K562 (cell line): Measurements from ENCODE around the gene P4HB. TPM values are rescaled to one million over a fixed set of nuclear protein-coding genes. Genes with fewer than 3 reads are reported as not detected.
A peak's percentile ranks its signal among the peaks of the same experiment; 100 is the strongest.

ENCODE experiments used
- ATAC-seq: fragments of 200-7000 bp; cut with Tn5 transposase; 3 replicates; pipeline ENCODE4 v1.9.1; 2020; ENCODE audit warnings: moderate library complexity
- BruUV-seq: library from RNA; stranded (reverse); fragments of 400-500 nt; replicated peaks from 2 replicates; lab custom pipeline; 2021; lab: Mats Ljungman, UMichigan
- CTCF ChIA-PET: fragments of 300-600 bp; formaldehyde crosslinking; extraction: SDS; loops from one replicate; lab custom pipeline; 2021; ENCODE audit warnings: low intra/inter-chr PET ratio; lab: Yijun Ruan, JAX
- POLR2A ChIA-PET: fragments of 300-600, 350-650 bp; sonication (Branson Sonifier 250); formaldehyde crosslinking; extraction: SDS; loops from one replicate; lab custom pipeline; 2021; ENCODE audit warnings: antibody characterized with exemption, inconsistent platforms; lab: Yijun Ruan, JAX
- DNase-seq, 4 experiments: peaks; one replicate each; pipeline versions ENCODE4 v3.0.0 to v3.0.0-alpha.2; 2011 to 2018; ENCODE audit warnings: low spot score in 3 of 4, mixed read lengths in 3 of 4; ENCODE audit errors: extremely low read depth in 1 of 4
- FAIRE-seq: peaks from 2 replicates; lab custom pipeline; 2011; peaks lifted over from hg19 to GRCh38; lab: Jason Lieb, UNC
- H2AFZ ChIP-seq: 2 replicates; pipeline ENCODE4 v1.6.0; 2011; ENCODE audit warnings: low read depth, low read length, control low read depth, inconsistent platforms
- H3K27ac ChIP-seq: fragments of 200-600 bp; 3 replicates; pipeline ENCODE4 v1.8.0; 2011; ENCODE audit warnings: low read depth, mild to moderate bottlenecking, control low read depth, inconsistent platforms, low read length, moderate library complexity, mixed read lengths; ENCODE audit errors: extremely low read depth
- H3K27me3 ChIP-seq, 2 experiments: fragments of 300-600 bp in 1 of 2; 2 replicates in 1 of 2; 3 replicates in 1 of 2; pipeline versions ENCODE4 v1.6.0 to v1.8.0; 2011; ENCODE audit warnings: inconsistent platforms in 2 of 2, low read length in 2 of 2, mild to moderate bottlenecking in 1 of 2, mixed read lengths in 1 of 2, moderate library complexity in 1 of 2; ENCODE audit not compliant: control insufficient read depth in 2 of 2, insufficient read depth in 2 of 2
- H3K36me3 ChIP-seq: fragments of 300-600 bp; 3 replicates; pipeline ENCODE4 v1.8.0; 2011; ENCODE audit warnings: mild to moderate bottlenecking, low read length, inconsistent platforms; ENCODE audit not compliant: control insufficient read depth, insufficient read depth
- H3K4me1 ChIP-seq, 2 experiments: fragments of 200-600 bp in 1 of 2; replicated peaks in 1 of 2; 2 replicates in 1 of 2; 3 replicates in 1 of 2; pipeline versions ENCODE4 v1.5.1 to v1.8.0; 2011; ENCODE audit warnings: inconsistent platforms in 2 of 2, low read length in 2 of 2, mild to moderate bottlenecking in 1 of 2, mixed read lengths in 1 of 2, moderate library complexity in 1 of 2; ENCODE audit not compliant: control insufficient read depth in 2 of 2, insufficient read depth in 2 of 2
- H3K4me2 ChIP-seq: 2 replicates; pipeline ENCODE4 v1.6.1; 2011; ENCODE audit warnings: low read length, control low read depth, inconsistent platforms, mixed read lengths; ENCODE audit not compliant: insufficient read depth
- H3K4me3 ChIP-seq: fragments of 200-600 bp; sonication (generic), shearing (Covaris generic); 2 replicates; pipeline ENCODE4 v1.5.1; 2016; ENCODE audit warnings: control low read depth, inconsistent platforms
- H3K79me2 ChIP-seq: fragments of 200-600 bp; 3 replicates; pipeline ENCODE4 v1.8.0; 2011; ENCODE audit warnings: low read length, inconsistent platforms; ENCODE audit not compliant: control insufficient read depth, insufficient read depth
- H3K9ac ChIP-seq, 2 experiments: 2 replicates each; pipeline versions ENCODE4 v1.6.0 to v1.6.1; 2011; ENCODE audit warnings: low read depth in 2 of 2, low read length in 2 of 2, control low read depth in 1 of 2, inconsistent platforms in 1 of 2, mild to moderate bottlenecking in 1 of 2, mixed read lengths in 1 of 2; ENCODE audit not compliant: insufficient read depth in 1 of 2
- H3K9me1 ChIP-seq: one replicate; pipeline ENCODE4 v1.6.0; 2011; ENCODE audit warnings: inconsistent platforms, mild to moderate bottlenecking, low read length, moderate library complexity; ENCODE audit not compliant: control insufficient read depth, insufficient read depth
- H3K9me3 ChIP-seq: replicated peaks from 2 replicates; pipeline ENCODE4 v1.5.1; 2011; ENCODE audit warnings: low read depth, low read length, inconsistent platforms; ENCODE audit not compliant: control insufficient read depth, insufficient read depth
- H4K20me1 ChIP-seq: replicated peaks from 2 replicates; pipeline ENCODE4 v1.6.1; 2011; ENCODE audit warnings: low read length, inconsistent platforms, mixed read lengths; ENCODE audit not compliant: control insufficient read depth, insufficient read depth
- ADNP ChIP-seq: fragments of 200-800 bp; sonication (Bioruptor generic); IDR thresholded peaks from 2 replicates; pipeline ENCODE4 v1.6.1; 2016; ENCODE audit warnings: missing genetic modification characterization, missing compliant biosample characterization
- CBX1 ChIP-seq: sonication (generic); IDR thresholded peaks from 2 replicates; pipeline ENCODE4 v1.6.1; 2016; ENCODE audit warnings: antibody characterized with exemption, low read depth, mild to moderate bottlenecking
- CHD2 ChIP-seq: IDR thresholded peaks from 2 replicates; pipeline ENCODE4 v1.6.1; 2011; ENCODE audit warnings: low read depth, low read length
- ELK3 ChIP-seq: fragments of 450-650 bp; formaldehyde crosslinking; IDR thresholded peaks from 2 replicates; pipeline ENCODE4 v1.4.0; 2020; ENCODE audit warnings: mild to moderate bottlenecking
- HNRNPH1 ChIP-seq: fragments of 200-400 bp; formaldehyde crosslinking; optimal IDR thresholded peaks from 2 replicates; pipeline ENCODE3; 2017; ENCODE audit warnings: low read depth, mild to moderate bottlenecking, low read length, moderate library complexity
- KDM4B ChIP-seq, 2 experiments: fragments of 450-650 bp in 1 of 2; sonication (generic) in 1 of 2; IDR thresholded peaks; 2 replicates each; pipeline ENCODE4 v1.6.1; 2016 to 2017; ENCODE audit warnings: borderline replicate concordance in 2 of 2, antibody characterized with exemption in 1 of 2, low read depth in 1 of 2, mild to moderate bottlenecking in 1 of 2
- NR2C1 ChIP-seq, 2 experiments: fragments of 450-650 bp; IDR thresholded peaks; 2 replicates each; pipeline ENCODE4 v1.6.1; 2017; ENCODE audit warnings: mild to moderate bottlenecking in 2 of 2, antibody characterized with exemption in 1 of 2, inconsistent platforms in 1 of 2, missing compliant biosample characterization in 1 of 2, missing genetic modification characterization in 1 of 2
- PHF8 ChIP-seq: fragments of 200-600 bp; sonication (generic); IDR thresholded peaks from 2 replicates; pipeline ENCODE4 v1.6.1; 2012; ENCODE audit warnings: mixed run types, mild to moderate bottlenecking, inconsistent platforms, low read length, moderate library complexity, borderline replicate concordance
- POLR2H ChIP-seq: IDR thresholded peaks from 2 replicates; pipeline ENCODE4 v1.6.1; 2016; ENCODE audit warnings: missing genetic modification characterization, low read depth, mild to moderate bottlenecking, control low read depth, missing compliant biosample characterization, moderate library complexity
- U2AF1 ChIP-seq: fragments of 200-400 bp; formaldehyde crosslinking; optimal IDR thresholded peaks from 2 replicates; pipeline ENCODE3; 2017; ENCODE audit warnings: mild to moderate bottlenecking, low read depth, low read length, moderate library complexity
- ZBTB33 ChIP-seq: sonication (generic); formaldehyde crosslinking; IDR thresholded peaks from 2 replicates; pipeline ENCODE4 v1.8.1; 2023; ENCODE audit warnings: mild to moderate bottlenecking, missing genetic modification reagents
- ZNF263 ChIP-seq: sonication (generic); formaldehyde crosslinking; IDR thresholded peaks from 2 replicates; pipeline ENCODE4 v1.8.0; 2022; ENCODE audit warnings: mild to moderate bottlenecking, missing genetic modification reagents, borderline replicate concordance
- ZNF280B ChIP-seq: fragments of 250-450 bp; sonication (Bioruptor Pico); IDR thresholded peaks from 2 replicates; pipeline ENCODE4 v1.5.1; 2021; ENCODE audit warnings: mild to moderate bottlenecking
- ZNF589 ChIP-seq: fragments of 200-800 bp; sonication (Bioruptor generic); IDR thresholded peaks from 2 replicates; pipeline ENCODE4 v1.6.1; 2016; ENCODE audit warnings: low read depth, missing genetic modification characterization, missing compliant biosample characterization
- WGBS: fragments of 100-300 bp; shearing (Covaris generic); methylation state at CpG from one replicate; pipeline ENCODE4 v1.1.6; 2016; ENCODE audit warnings: low coverage, mixed read lengths; ENCODE audit not compliant: insufficient coverage; ENCODE audit errors: missing lambda C conversion rate; 5-methylcytosine and 5-hydroxymethylcytosine counted together
- in situ Hi-C: fragments of 300-500 bp; cut with MboI; formaldehyde crosslinking; loops from 4 replicates; pipeline ENCODE4 v1.15.0; 2018; ENCODE audit warnings: inconsistent platforms, mixed read lengths
- intact Hi-C: fragments of 100-400 bp; cut with micrococcal nuclease; formaldehyde crosslinking; loops from 2 replicates; pipeline ENCODE4 v1.14.2; 2022
- polyA plus RNA-seq, 8 experiments: library from polyadenylated mRNA; depleted of rRNA in 4 of 8; stranded (reverse) in 5 of 8; unstranded in 3 of 8; fragments of >200 nt; fragmentation: Nextera tagmentation in 2 of 8; fragmentation: Illumina TruSeq in 1 of 8; extraction: Ambion mirVana in 2 of 8; extraction: Trizol in 1 of 8; gene quantifications; 2 replicates each; pipeline versions ENCODE4 v1.2.1 to v1.2.3, GENCODE V29; 2011 to 2014; ENCODE audit warnings: inconsistent platforms in 1 of 8, missing spikeins in 1 of 8
- total RNA-seq, 7 experiments: library from RNA; depleted of rRNA in 6 of 7; stranded (reverse); fragments of >200 nt in 6 of 7; fragmentation: Illumina TruSeq in 2 of 7; extraction: Trizol in 2 of 7; gene quantifications; 2 replicates each; pipeline versions ENCODE4 v1.2.1 to v1.2.3, GENCODE V29; 2011 to 2021; ENCODE audit warnings: low replicate concordance in 1 of 7

P4HB gene
- total and polyA plus RNA-seq, 9 of the 15 experiments (the other 6 are each of a cell fraction or from before 2014, with no cell fraction given) = 4.4 to 645 (median 325) TPM

GRCh38 chr17:81867991-81868673 lies 7.8 kb upstream of the P4HB start:
- peaks cover 36 to 86% of the 10 kb centered on the region in 2 experiments for H3K4me1 ChIP-seq
- H4K20me1 ChIP-seq = peaks cover 41% of the 10 kb centered on the region
- intact Hi-C loops (no loop called here), in situ Hi-C loops (no loop called here)
- no TSS peak for BruUV-seq
- H3K79me2 ChIP-seq = peaks cover 66% of the 10 kb centered on the region
- POLR2A ChIA-PET = interaction anchor here (0.7 to 1.5 kb wide), 8 partner anchors 12 to 137 kb away, joined by 3 to 8 read pairs (median 3); no protein-coding TSS in a partner anchor
- H2AFZ ChIP-seq = no peak overlapping the region
- H3K27ac ChIP-seq = peak overlapping the region; percentile 93
- peaks cover 57% of the 10 kb centered on the region for H3K36me3 ChIP-seq
- no peaks in the 10 kb centered on the region for H3K9me3 ChIP-seq
- peak; percentile 15 for ATAC-seq
- 25% methylated on average over 21 of the region's 28 CpGs for WGBS
- peak overlapping the region; percentile 21; the same call in 1 of the 2 replicates for H3K4me2 ChIP-seq
- H3K4me3 ChIP-seq = no peak overlapping the region
- no peaks in the 10 kb centered on the region for H3K27me3 ChIP-seq
- DNase-seq = peak in 2 of 4 experiments; percentile 26 to 32
- H3K9me1 ChIP-seq = no peaks in the 10 kb centered on the region
- H3K9ac ChIP-seq = peak overlapping the region; percentile 44 to 91; a peak in 3 of 4 replicates
- CTCF ChIA-PET = no interaction called here
- peak; percentile 77 for FAIRE-seq
- no peak for TF ChIP-seq ZNF589 (CRISPR knock-in tag)
- TF ChIP-seq NR2C1 (IDR thresholded peaks at IDR 0.05) = no peak
- no peak for TF ChIP-seq NR2C1 (tag; IDR thresholded peaks at IDR 0.05)
- TF ChIP-seq CHD2 = no peak
- no peak for TF ChIP-seq KDM4B (IDR thresholded peaks at IDR 0.05; ENCODE audit: borderline replicate concordance in 2 of 2, low read depth in 1 of 2)
- peak; percentile 34; the same call in 1 of the 2 replicates for TF ChIP-seq ZNF263 (CRISPR knock-in tag)
- TF ChIP-seq POLR2H (tag) = no peak
- no peak for TF ChIP-seq ADNP (tag)
- peak; percentile 52; the same call in 1 of the 2 replicates for TF ChIP-seq ZBTB33 (CRISPR knock-in tag)
- TF ChIP-seq HNRNPH1 = no peak
- 0 out of 2 replicates have a peak, but pooled peaks have one; percentile 9 for TF ChIP-seq ZNF280B
- peak; percentile 36; the same call in 1 of the 2 replicates for TF ChIP-seq CBX1
- no peak for TF ChIP-seq U2AF1
- TF ChIP-seq PHF8 = no peak
- TF ChIP-seq ELK3 = no peak
